GM19372 (cell line): ENCODE data around the gene CLPTM1.

Experiments
- ATAC-seq: cut with Tn5 transposase; IDR thresholded peaks from one replicate; pipeline ENCODE4 v1.9.1; 2021; ENCODE audit warnings: mild to moderate bottlenecking, low read depth, moderate library complexity; ENCODE audit not compliant: unreplicated experiment

CLPTM1 gene

GRCh38 chr19:45003485-45003884, 48.3 kb downstream of the CLPTM1 start:
- ATAC-seq: no peak

DNA sequence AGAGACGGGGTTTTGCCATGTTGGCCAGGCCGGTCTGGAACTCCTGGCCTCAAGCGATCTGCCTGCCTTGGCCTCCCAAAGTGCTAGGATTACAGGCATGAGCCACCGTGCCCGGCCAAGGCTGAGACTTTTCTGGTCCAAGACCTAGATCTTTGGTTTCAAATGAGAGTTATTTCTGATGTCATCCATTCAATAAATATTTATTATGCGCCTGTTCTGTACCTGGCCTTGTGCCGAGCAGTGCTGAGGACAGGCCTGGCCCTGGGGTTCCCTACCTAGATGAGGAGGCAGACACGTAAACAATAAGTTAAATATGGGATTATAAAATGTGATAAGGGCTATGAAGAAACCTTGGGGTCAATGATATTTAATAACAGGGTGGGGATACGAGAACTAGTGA, 50.6 kb downstream of the CLPTM1 start:
- no peak for ATAC-seq

GRCh38 chr19:45008552-45008951, 53.4 kb downstream of the CLPTM1 start:
- no peak for ATAC-seq

DNA sequence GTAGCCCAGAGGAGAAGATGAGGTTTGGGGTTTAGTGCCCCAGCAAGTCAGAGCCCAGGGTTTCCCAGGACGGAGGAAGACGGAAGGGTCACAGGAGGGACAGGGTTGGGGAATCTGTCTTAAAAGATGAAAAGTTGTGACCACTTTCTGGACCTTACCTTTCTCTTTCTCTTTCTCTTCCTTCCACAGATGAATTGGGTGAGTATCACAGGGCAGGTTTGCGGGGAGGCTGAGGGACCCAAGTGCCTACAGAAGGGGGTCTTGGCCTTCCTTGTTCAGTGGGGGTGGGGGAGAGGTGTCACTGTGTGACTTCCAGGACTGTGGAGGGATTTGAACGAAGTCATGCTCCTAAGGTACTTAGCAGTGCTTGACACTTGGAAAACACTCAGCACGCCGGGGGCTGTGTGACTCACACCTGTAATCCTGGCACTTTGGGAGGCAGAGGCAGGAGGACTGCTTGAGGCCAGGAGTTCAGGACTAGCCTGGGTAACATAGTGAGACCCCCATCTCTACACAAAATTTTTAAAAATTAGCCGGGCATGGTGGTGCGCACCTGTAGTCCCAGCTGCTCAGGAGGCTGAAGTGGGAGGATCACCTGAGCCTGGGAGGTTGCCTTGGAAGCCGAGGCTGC, 54.6 kb downstream of the CLPTM1 start:
- no peak for ATAC-seq

DNA sequence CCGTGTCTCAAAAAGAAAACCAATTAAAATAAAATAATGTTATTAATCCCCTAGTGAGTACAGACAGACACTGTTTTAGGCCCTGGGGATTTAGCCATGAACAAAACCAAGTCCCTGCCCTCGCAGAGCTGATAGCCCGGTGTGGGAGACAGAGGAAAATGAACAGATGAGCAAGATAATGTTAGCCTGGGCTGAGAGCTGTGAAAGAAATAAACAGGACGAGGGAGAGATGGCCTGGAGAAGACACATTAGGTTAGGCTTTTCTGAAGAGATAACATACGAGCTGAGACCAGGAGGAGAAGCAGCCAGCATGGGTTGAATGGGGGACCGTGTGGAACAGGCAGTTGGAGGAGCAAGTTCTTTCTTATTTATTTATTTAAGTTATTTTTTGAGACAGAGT, 55.1 kb downstream of the CLPTM1 start:
- ATAC-seq: no peak

DNA sequence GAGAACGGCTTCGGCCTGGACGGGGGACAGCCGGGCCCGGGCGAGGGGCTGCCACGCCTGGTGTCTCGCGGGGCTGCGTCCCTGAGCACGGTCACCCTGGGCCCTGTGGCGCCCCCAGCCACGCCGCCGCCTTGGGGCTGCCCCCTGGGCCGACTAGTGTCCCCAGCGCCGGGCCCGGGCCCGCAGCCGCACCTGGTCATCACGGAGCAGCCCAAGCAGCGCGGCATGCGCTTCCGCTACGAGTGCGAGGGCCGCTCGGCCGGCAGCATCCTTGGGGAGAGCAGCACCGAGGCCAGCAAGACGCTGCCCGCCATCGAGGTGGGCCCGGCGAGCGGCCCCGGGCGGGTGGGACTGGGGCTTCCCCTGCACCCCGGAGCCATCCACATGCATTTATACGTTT, 56.8 kb downstream of the CLPTM1 start:
- ATAC-seq: no peak

- peak; percentile 84 for ATAC-seq
These were observed 61.5 kb downstream of the CLPTM1 start for GRCh38 chr19:45016388-45017314.

- no peak for ATAC-seq
These were observed 64.0 kb downstream of the CLPTM1 start for GRCh38 chr19:45019187-45019586.

GRCh38 chr19:45020071-45020470, 64.9 kb downstream of the CLPTM1 start:
- ATAC-seq: no peak

GRCh38 chr19:45021971-45022370, 66.8 kb downstream of the CLPTM1 start:
- ATAC-seq: no peak

DNA sequence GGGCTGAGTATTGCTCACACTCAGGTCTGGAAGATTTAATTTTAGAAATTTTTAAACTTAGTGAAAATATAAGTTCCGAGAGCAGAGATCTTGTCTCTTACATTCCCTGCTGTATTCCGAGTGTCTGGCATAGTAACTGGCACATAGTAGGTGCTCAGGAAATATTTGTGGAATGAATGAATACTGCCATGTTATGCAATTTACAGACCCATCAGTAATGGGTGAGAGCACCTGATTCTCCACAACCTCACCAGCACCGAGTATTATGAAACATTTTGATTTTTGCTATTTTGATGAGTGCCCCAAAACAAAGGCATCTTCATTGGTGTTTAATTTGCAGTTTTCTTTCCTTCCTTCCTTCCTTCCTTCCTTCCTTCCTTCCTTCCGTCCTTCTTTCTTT, 67.9 kb downstream of the CLPTM1 start:
- no peak for ATAC-seq

DNA sequence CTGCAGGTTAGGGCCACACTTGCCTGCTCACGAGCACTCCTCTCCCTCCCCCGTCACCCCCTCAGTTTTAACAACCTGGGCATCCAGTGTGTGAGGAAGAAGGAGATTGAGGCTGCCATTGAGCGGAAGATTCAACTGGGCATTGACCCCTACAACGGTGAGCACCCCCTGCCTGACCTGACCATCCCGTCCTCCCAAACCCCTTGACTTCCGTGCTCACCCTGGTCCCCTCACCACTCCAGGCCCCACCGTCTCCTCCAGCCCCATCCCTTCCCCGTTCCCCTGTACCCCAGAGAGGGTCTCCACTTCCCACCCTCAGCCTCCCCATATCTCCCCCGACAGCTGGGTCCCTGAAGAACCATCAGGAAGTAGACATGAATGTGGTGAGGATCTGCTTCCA, 70.1 kb downstream of the CLPTM1 start:
- ATAC-seq: no peak

DNA sequence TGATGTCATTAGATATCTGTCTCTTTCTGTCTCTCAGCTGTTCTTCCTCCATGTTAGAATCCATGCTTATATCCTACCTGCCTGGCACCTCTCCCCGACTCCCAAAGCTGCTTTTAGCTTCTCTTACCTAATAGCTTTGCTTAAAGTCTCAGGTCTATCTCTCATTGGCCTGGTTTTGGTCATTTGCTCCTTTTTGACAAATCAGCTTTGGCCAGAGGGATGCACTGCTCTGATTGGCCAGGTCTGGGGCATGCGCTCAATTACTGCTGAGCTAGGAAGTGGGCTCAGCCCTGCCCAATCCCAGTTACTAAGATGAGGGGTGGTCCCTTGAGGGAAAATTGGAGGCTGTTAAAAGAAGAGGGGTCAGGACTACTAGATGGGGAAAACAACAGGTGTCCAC, 72.2 kb downstream of the CLPTM1 start:
- no peak for ATAC-seq

GRCh38 chr19:45030825-45031224, 75.6 kb downstream of the CLPTM1 start:
- ATAC-seq: no peak

DNA sequence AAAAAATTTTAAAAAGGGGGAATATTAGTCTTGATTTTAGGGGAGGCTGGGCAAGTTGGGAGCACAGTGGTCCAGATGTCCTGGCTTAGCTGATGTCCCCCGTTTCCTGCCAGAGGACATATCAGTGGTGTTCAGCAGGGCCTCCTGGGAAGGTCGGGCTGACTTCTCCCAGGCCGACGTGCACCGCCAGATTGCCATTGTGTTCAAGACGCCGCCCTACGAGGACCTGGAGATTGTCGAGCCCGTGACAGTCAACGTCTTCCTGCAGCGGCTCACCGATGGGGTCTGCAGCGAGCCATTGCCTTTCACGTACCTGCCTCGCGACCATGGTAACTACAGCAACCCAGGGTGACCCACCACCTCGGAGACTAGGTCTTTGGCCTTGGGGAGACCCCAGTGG, 77.2 kb downstream of the CLPTM1 start:
- no peak for ATAC-seq

DNA sequence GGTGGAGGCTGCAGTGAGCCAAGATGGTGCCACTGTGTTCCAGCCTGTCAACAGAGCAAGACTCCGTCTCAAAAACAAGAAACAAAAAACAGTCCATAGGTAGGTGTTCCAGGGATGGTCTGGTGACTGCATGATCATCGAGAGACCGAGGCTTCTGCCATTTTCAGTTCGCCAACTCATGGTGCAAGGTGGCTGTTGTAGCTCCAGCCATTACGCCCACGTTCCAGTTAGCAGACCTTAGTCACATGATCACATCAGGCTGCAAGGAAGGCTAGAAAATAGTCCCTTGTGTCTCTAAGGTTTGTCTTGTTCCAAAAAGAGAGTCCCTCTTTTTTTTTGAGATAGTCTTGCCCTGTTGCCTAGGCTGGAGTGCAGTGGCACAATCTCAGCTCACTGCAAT, 80.6 kb downstream of the CLPTM1 start:
- no peak for ATAC-seq

DNA sequence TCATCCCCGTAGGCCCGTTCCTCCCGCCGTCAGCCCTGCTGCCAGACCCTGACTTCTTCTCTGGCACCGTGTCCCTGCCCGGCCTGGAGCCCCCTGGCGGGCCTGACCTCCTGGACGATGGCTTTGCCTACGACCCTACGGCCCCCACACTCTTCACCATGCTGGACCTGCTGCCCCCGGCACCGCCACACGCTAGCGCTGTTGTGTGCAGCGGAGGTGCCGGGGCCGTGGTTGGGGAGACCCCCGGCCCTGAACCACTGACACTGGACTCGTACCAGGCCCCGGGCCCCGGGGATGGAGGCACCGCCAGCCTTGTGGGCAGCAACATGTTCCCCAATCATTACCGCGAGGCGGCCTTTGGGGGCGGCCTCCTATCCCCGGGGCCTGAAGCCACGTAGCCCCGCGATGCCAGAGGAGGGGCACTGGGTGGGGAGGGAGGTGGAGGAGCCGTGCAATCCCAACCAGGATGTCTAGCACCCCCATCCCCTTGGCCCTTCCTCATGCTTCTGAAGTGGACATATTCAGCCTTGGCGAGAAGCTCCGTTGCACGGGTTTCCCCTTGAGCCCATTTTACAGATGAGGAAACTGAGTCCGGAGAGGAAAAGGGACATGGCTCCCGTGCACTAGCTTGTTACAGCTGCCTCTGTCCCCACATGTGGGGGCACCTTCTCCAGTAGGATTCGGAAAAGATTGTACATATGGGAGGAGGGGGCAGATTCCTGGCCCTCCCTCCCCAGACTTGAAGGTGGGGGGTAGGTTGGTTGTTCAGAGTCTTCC, 82.4 kb downstream of the CLPTM1 start:
- no peak for ATAC-seq

GRCh38 chr19:45038931-45039893, 84.0 kb downstream of the CLPTM1 start, which contains the start of gene CLASRP:
TSS of gene CLASRP (plus strand) at chr19:45039045. CDS start at chr19:45040213, 1,168 bp downstream.
- ATAC-seq: peak; percentile 90

DNA sequence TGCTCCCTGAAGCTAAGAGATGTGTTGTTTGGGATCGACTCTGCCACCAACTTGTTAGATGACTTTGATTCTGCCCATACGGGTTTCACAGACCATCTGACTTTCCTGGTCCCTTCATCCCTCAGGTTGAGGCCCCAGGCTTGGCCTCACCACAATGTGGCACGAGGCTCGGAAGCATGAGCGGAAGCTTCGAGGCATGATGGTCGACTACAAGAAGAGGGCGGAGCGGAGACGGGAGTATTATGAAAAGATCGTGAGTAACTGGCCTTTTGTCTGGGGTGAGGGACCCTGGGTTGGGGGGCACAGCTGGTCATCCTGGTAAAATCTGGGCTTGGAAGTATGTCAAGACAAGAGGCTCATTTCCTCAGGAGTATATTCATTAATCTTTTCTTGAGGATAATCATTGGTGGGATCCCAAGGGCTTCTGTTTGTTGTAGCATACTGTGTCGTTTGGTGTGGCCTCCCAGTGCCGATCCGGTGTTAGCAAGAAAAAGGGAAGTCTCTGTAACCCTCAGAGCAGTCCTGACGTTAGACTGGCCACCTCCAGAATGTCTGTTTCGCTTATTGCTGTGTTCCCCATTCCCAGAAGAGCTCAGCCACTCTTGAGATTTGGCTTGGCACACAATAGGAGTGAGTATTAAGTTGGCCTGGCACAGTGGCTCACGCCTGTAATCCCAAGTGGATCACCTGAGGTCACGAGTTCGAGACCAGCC, 85.0 kb downstream of the CLPTM1 start:
- no peak for ATAC-seq
